ENCODE data around the gene MED15.
"Not testable (repeated sequence)": the region's sequence is repeated elsewhere in the genome, so short reads cannot be mapped to it uniquely, and the experiment has no call there.

The MED15 gene

DNA sequence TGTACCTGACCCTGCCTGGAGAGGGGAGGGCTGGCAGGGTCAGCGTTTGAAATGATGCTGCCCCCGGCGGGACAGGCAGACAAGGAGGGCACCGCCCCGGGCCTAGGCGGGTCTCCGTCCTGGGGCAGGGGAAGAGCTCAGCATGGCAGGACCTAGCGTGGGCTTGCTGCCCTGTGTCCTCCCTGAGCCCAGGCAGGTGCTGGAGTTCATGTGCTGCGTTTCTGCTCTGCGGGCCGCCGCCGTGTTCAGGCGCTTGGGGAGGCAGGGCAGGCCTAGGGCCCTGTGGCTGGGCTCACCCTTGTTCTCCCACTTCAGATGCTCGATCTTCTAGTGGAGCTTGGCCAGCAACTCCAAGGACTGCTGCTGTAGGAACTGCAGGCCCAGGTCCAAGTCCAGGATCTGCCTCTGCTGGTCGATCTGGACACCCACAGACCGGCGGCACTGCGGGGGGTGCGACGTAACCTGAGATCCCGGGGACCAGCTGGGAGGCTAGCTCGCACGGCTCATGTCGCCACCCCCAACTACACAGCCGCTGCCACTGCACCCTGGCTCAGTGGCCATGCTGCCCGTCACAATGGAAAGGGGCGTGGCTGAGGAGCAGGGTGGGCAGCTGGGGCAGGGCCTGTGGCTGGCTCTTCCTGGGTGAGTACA lies 84.4 kb downstream of the MED15 start:
- H3K9ac ChIP-seq (ENCODE audit: low read depth, low read length, poor library complexity, severe bottlenecking) = no peak overlapping the region
- TF ChIP-seq EZH2phosphoT487 (IDR thresholded peaks at IDR 0.05; ENCODE audit: borderline replicate concordance) = no peak
- TF ChIP-seq, protein P1, sequence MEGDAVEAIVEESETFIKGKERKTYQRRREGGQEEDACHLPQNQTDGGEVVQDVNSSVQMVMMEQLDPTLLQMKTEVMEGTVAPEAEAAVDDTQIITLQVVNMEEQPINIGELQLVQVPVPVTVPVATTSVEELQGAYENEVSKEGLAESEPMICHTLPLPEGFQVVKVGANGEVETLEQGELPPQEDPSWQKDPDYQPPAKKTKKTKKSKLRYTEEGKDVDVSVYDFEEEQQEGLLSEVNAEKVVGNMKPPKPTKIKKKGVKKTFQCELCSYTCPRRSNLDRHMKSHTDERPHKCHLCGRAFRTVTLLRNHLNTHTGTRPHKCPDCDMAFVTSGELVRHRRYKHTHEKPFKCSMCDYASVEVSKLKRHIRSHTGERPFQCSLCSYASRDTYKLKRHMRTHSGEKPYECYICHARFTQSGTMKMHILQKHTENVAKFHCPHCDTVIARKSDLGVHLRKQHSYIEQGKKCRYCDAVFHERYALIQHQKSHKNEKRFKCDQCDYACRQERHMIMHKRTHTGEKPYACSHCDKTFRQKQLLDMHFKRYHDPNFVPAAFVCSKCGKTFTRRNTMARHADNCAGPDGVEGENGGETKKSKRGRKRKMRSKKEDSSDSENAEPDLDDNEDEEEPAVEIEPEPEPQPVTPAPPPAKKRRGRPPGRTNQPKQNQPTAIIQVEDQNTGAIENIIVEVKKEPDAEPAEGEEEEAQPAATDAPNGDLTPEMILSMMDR (conservative IDR thresholded peaks at IDR 0.05; ENCODE audit: low read length) = no peak

DNA sequence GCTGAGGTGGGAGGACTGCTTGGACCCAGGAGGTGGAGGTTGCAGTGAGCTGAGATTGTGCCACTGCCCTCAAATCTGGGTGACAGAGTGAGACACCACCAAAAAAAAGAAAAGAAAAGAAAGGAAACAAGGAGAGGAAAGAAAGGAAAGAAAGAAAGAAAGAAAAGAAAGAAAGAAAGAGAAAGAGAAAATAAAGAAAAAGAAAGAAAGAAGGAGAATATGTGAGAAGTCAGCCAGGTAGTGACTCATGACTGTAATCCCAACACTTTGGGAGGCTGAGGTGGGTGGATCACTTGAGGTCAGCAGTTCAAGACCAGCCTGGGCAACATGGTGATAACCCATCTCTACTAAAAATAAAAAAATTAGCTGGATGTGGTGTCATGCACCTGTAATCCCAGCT lies 86.6 kb downstream of the MED15 start:
- H3F3A ChIP-seq (ENCODE audit: low read depth); H3K4me1 ChIP-seq (ENCODE audit: insufficient read depth, low read length, poor library complexity, severe bottlenecking); H3K4me3 ChIP-seq (ENCODE audit: low read length, poor library complexity, severe bottlenecking); H3K9me2 ChIP-seq (replicated peaks; ENCODE audit: low read depth, low read length); H3K9ac ChIP-seq (ENCODE audit: low read depth, low read length, poor library complexity, severe bottlenecking); H3K27me3 ChIP-seq (ENCODE audit: insufficient read depth, low read length, poor library complexity, severe bottlenecking); H3K4me2 ChIP-seq (ENCODE audit: low read depth, low read length, poor library complexity, severe bottlenecking); H3K36me3 ChIP-seq (ENCODE audit: insufficient read depth, low read length); H3K79me2 ChIP-seq (ENCODE audit: insufficient read depth, low read length); H2AFZ ChIP-seq (ENCODE audit: low read length); H4K20me1 ChIP-seq (ENCODE audit: insufficient read depth, low read length, poor library complexity, severe bottlenecking); H3K9me3 ChIP-seq (ENCODE audit: insufficient read depth, low read depth, low read length): not testable (repeated sequence)

More for the DNA sequence above, 84.4 kb downstream of the MED15 start:
- Histone ChIP-seq H3K36me3 (ENCODE audit: insufficient read depth, low read length) (peaks cover 11% of the 10 kb centered on the region; the same call in 1 of the 2 replicates), H2AFZ (ENCODE audit: low read length) (no peak overlapping the region), H3F3A (ENCODE audit: low read depth) (no peaks in the 10 kb centered on the region), H4K20me1 (ENCODE audit: insufficient read depth, low read length, poor library complexity, severe bottlenecking) (no peaks in the 10 kb centered on the region), H3K4me3 (ENCODE audit: low read length, poor library complexity, severe bottlenecking) (no peak overlapping the region), H3K4me1 (ENCODE audit: insufficient read depth, low read length, poor library complexity, severe bottlenecking) (no peaks in the 10 kb centered on the region), H3K9me2 (replicated peaks; ENCODE audit: low read depth, low read length) (no peaks in the 10 kb centered on the region), H3K9me3 (ENCODE audit: insufficient read depth, low read depth, low read length) (no peaks in the 10 kb centered on the region), H3K79me2 (ENCODE audit: insufficient read depth, low read length) (no peaks in the 10 kb centered on the region), H3K27me3 (ENCODE audit: insufficient read depth, low read length, poor library complexity, severe bottlenecking) (no peaks in the 10 kb centered on the region), H3K4me2 (ENCODE audit: low read depth, low read length, poor library complexity, severe bottlenecking) (no peak overlapping the region)

DNA sequence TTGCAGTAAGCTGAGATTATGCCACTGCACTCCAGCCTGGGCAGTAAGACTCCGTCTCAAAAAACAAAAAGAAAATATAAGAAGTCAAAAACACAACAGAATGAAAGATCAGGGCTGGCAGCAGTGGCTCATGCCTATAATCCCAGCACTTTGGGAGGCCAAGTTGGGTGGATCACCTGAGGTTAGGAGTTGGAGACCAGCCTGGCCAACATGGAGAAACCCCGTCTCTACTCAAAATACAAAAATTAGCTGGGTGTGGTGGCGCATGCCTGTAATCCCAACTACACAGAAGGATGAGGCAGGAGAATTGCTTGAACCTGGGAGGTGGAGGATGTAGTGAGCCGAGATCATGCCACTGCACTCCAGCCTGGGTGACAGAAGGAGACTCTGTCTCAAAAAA lies 87.1 kb downstream of the MED15 start:
- not testable (repeated sequence) for H3K4me3 ChIP-seq (ENCODE audit: low read length, poor library complexity, severe bottlenecking); H2AFZ ChIP-seq (ENCODE audit: low read length); H3F3A ChIP-seq (ENCODE audit: low read depth); H3K27me3 ChIP-seq (ENCODE audit: insufficient read depth, low read length, poor library complexity, severe bottlenecking); H3K36me3 ChIP-seq (ENCODE audit: insufficient read depth, low read length); H3K4me2 ChIP-seq (ENCODE audit: low read depth, low read length, poor library complexity, severe bottlenecking); H3K9ac ChIP-seq (ENCODE audit: low read depth, low read length, poor library complexity, severe bottlenecking); H3K79me2 ChIP-seq (ENCODE audit: insufficient read depth, low read length); H4K20me1 ChIP-seq (ENCODE audit: insufficient read depth, low read length, poor library complexity, severe bottlenecking); H3K9me3 ChIP-seq (ENCODE audit: insufficient read depth, low read depth, low read length); H3K9me2 ChIP-seq (replicated peaks; ENCODE audit: low read depth, low read length); H3K4me1 ChIP-seq (ENCODE audit: insufficient read depth, low read length, poor library complexity, severe bottlenecking)

DNA sequence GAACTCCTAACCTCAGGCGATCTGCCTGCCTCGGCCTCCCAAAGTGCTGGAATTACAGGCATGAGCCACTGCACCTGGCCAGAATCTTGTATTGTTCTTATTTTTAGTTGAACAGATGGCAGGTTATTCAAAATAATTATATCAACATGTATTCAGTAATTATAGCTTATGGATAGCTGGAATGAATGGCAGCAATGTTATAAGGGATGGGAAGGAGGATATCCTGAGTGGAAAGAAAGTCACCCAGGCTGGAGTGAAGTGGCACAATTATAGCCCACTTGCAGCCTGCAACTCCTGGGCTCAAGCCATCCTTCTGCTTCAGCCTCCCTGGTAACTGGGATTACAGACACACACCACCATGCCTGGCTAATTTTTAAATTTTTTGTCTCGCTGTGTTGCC lies 88.1 kb downstream of the MED15 start:
- TF ChIP-seq, protein P1 (conservative IDR thresholded peaks at IDR 0.05; ENCODE audit: low read length) = no peak
- TF ChIP-seq EZH2phosphoT487 (IDR thresholded peaks at IDR 0.05; ENCODE audit: borderline replicate concordance) = no peak
- H3K9ac ChIP-seq (ENCODE audit: low read depth, low read length, poor library complexity, severe bottlenecking) = no peak overlapping the region
- H3K4me3 ChIP-seq (ENCODE audit: low read length, poor library complexity, severe bottlenecking) = no peak overlapping the region
- H3K36me3 ChIP-seq (ENCODE audit: insufficient read depth, low read length) = no peaks in the 10 kb centered on the region
- H3K4me2 ChIP-seq (ENCODE audit: low read depth, low read length, poor library complexity, severe bottlenecking) = no peak overlapping the region
- no peak overlapping the region for H2AFZ ChIP-seq (ENCODE audit: low read length)
- H3K27me3 ChIP-seq (ENCODE audit: insufficient read depth, low read length, poor library complexity, severe bottlenecking) = no peaks in the 10 kb centered on the region
- no peaks in the 10 kb centered on the region for H3K9me3 ChIP-seq (ENCODE audit: insufficient read depth, low read depth, low read length)
- no peaks in the 10 kb centered on the region for H3F3A ChIP-seq (ENCODE audit: low read depth)
- H3K9me2 ChIP-seq (replicated peaks; ENCODE audit: low read depth, low read length) = no peaks in the 10 kb centered on the region
- H4K20me1 ChIP-seq (ENCODE audit: insufficient read depth, low read length, poor library complexity, severe bottlenecking) = no peaks in the 10 kb centered on the region
- H3K79me2 ChIP-seq (ENCODE audit: insufficient read depth, low read length) = no peaks in the 10 kb centered on the region
- H3K4me1 ChIP-seq (ENCODE audit: insufficient read depth, low read length, poor library complexity, severe bottlenecking) = no peaks in the 10 kb centered on the region
